Type B pancreatic cell (in vitro differentiated cells): ENCODE results near the gene DYDC1. TPM values are rescaled to one million over a fixed set of nuclear protein-coding genes. Genes with fewer than 3 reads are reported as not detected.
"Not testable (repeated sequence)": the region's sequence is repeated elsewhere in the genome, so short reads cannot be mapped to it uniquely, and the experiment has no call there.

Experiments used
- DNase-seq: peaks from one replicate; pipeline ENCODE4 v3.0.0; 2021; ENCODE audit warnings: mixed read lengths; ENCODE audit not compliant: unreplicated experiment; ENCODE audit errors: extremely low spot score
- H3K27ac Mint-ChIP-seq: 2 replicates; pipeline ENCODE4 v1.8.0; 2021; ENCODE audit warnings: mild to moderate bottlenecking, mixed read lengths
- H3K27me3 Mint-ChIP-seq: 2 replicates; pipeline ENCODE4 v1.8.0; 2021; ENCODE audit warnings: mixed read lengths
- H3K36me3 Mint-ChIP-seq: 2 replicates; pipeline ENCODE4 v1.8.0; 2021; ENCODE audit warnings: mixed read lengths
- H3K4me1 Mint-ChIP-seq: one replicate; pipeline ENCODE4 v1.8.0; 2021; ENCODE audit warnings: mixed read lengths; ENCODE audit not compliant: unreplicated experiment
- H3K4me3 Mint-ChIP-seq: 2 replicates; pipeline ENCODE4 v1.8.0; 2021; ENCODE audit warnings: mild to moderate bottlenecking, mixed read lengths
- H3K9me3 Mint-ChIP-seq: 2 replicates; pipeline ENCODE4 v1.8.0; 2021; ENCODE audit warnings: mixed read lengths
- CTCF ChIP-seq: fragments of 200-600 bp; sonication (generic); conservative IDR thresholded peaks from 2 replicates; pipeline ENCODE4 v1.5.0; 2021; ENCODE audit warnings: antibody characterized with exemption, mild to moderate bottlenecking
- total RNA-seq: library from RNA; stranded (reverse); gene quantifications from 2 replicates; pipeline ENCODE4 v1.2.1, GENCODE V29; 2021; ENCODE audit warnings: low replicate concordance

Gene DYDC1
- total RNA-seq, 1 donor from 2014 or later, result 0.46 TPM

- peaks cover 5% of the 10 kb centered on the region for H3K4me1 Mint-ChIP-seq
- H3K27ac Mint-ChIP-seq, result no peak overlapping the region
- H3K36me3 Mint-ChIP-seq, result no peaks in the 10 kb centered on the region
- no peaks in the 10 kb centered on the region for H3K9me3 Mint-ChIP-seq
- H3K27me3 Mint-ChIP-seq, result no peaks in the 10 kb centered on the region
- H3K4me3 Mint-ChIP-seq, result no peak overlapping the region
- DNase-seq, result no peak
- no peak for TF ChIP-seq CTCF
Measured at GRCh38 chr10:80379701-80380100, 23.1 kb upstream of the DYDC1 start.

DNA sequence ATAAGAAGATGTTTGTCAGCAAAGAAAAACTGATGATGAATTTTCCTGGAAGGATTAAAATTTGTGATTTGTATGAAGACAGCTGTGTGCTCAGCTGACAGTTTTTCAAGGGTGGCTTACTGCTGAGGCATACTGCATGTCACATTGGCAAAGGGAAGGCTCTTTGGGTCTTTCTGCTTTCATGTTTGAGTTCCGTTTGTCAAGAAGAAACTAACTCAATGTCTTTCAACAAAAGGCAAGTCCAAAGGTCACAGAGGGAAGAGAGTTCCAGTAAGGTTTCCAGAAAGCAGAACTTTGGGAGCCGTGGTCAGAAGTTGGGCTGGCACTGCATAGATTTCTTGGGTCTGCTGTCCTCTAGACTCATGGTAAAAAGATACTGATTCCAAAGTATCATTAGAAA is 16.9 kb upstream of the DYDC1 start:
- H3K4me1 Mint-ChIP-seq, result no peaks in the 10 kb centered on the region
- no peaks in the 10 kb centered on the region for H3K9me3 Mint-ChIP-seq
- H3K36me3 Mint-ChIP-seq, result no peaks in the 10 kb centered on the region
- H3K27me3 Mint-ChIP-seq, result no peaks in the 10 kb centered on the region
- no peak overlapping the region for H3K27ac Mint-ChIP-seq
- TF ChIP-seq CTCF, result no peak
- no peak for DNase-seq
- H3K4me3 Mint-ChIP-seq, result no peak overlapping the region

- H3K4me1 Mint-ChIP-seq, result no peaks in the 10 kb centered on the region
- TF ChIP-seq CTCF, result peak; percentile 13
- H3K27me3 Mint-ChIP-seq, result no peaks in the 10 kb centered on the region
- H3K36me3 Mint-ChIP-seq, result peaks cover 3% of the 10 kb centered on the region
- H3K27ac Mint-ChIP-seq, result no peak overlapping the region
- no peak for DNase-seq
- peaks cover 5% of the 10 kb centered on the region for H3K9me3 Mint-ChIP-seq
- no peak overlapping the region for H3K4me3 Mint-ChIP-seq
Measured at GRCh38 chr10:80372675-80373074, 16.1 kb upstream of the DYDC1 start.

DNA sequence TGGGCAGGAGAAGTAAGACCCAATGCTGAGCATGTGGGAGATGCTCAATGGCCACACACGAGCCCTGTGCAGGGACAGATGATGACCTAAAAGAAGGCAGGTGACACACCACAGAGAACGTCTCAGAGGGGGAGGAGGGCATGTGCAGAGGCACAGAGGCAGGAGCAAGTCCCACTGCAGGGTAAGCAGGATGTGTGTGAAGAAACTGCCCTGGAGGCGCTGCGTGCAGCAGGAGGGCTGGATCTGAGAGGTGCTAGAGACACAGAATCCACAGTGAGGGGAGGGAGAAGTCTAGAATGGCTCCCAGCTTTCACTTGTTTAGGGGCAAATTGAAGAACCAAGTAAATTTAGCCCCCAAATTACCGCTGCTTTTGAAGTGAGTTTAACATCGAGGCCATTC is 14.9 kb upstream of the DYDC1 start:
- DNase-seq, result no peak
- H3K36me3 Mint-ChIP-seq, result peaks cover 3% of the 10 kb centered on the region
- H3K27me3 Mint-ChIP-seq, result no peaks in the 10 kb centered on the region
- no peak overlapping the region for H3K27ac Mint-ChIP-seq
- no peak overlapping the region for H3K4me3 Mint-ChIP-seq
- TF ChIP-seq CTCF, result no peak
- H3K9me3 Mint-ChIP-seq, result peaks cover 7% of the 10 kb centered on the region
- H3K4me1 Mint-ChIP-seq, result no peaks in the 10 kb centered on the region

- peaks cover 7% of the 10 kb centered on the region for H3K9me3 Mint-ChIP-seq
- peaks cover 3% of the 10 kb centered on the region for H3K36me3 Mint-ChIP-seq
- no peak overlapping the region for H3K4me3 Mint-ChIP-seq
- no peak for TF ChIP-seq CTCF
- H3K4me1 Mint-ChIP-seq, result no peaks in the 10 kb centered on the region
- no peak overlapping the region for H3K27ac Mint-ChIP-seq
- no peaks in the 10 kb centered on the region for H3K27me3 Mint-ChIP-seq
- DNase-seq, result no peak
Measured at GRCh38 chr10:80365510-80365909, 9.0 kb upstream of the DYDC1 start.

GRCh38 chr10:80359644-80360043 is 3.1 kb upstream of the DYDC1 start:
- no peak overlapping the region for H3K4me3 Mint-ChIP-seq
- peaks cover 6% of the 10 kb centered on the region for H3K9me3 Mint-ChIP-seq
- no peaks in the 10 kb centered on the region for H3K4me1 Mint-ChIP-seq
- H3K27me3 Mint-ChIP-seq, result peaks cover 23% of the 10 kb centered on the region
- TF ChIP-seq CTCF, result no peak
- H3K27ac Mint-ChIP-seq, result no peak overlapping the region
- DNase-seq, result no peak
- no peaks in the 10 kb centered on the region for H3K36me3 Mint-ChIP-seq

- not testable (repeated sequence) for H3K9me3 Mint-ChIP-seq, H3K27ac Mint-ChIP-seq, H3K4me3 Mint-ChIP-seq, DNase-seq, H3K4me1 Mint-ChIP-seq, H3K36me3 Mint-ChIP-seq
- H3K27me3 Mint-ChIP-seq, result peaks cover 26% of the 10 kb centered on the region
Measured at GRCh38 chr10:80358925-80359324, 2.4 kb upstream of the DYDC1 start.
